ENCODE results near the gene TSPYL1.
A peak's percentile ranks its signal among the peaks of the same experiment; 100 is the strongest.

TSPYL1 gene

GRCh38 chr6:116258520-116258919, 21.2 kb downstream of the TSPYL1 start:
- no peaks in the 10 kb centered on the region for H3K9me3 ChIP-seq (ENCODE audit: control insufficient read depth, insufficient read depth, low read length)
- H3K36me3 ChIP-seq (ENCODE audit: insufficient read depth, low read length): no peaks in the 10 kb centered on the region
- H3K9ac ChIP-seq (ENCODE audit: low read depth, low read length): no peak overlapping the region
- H3K4me1 ChIP-seq (ENCODE audit: insufficient read depth, low read length): no peaks in the 10 kb centered on the region; the same call in 1 of the 2 replicates

DNA sequence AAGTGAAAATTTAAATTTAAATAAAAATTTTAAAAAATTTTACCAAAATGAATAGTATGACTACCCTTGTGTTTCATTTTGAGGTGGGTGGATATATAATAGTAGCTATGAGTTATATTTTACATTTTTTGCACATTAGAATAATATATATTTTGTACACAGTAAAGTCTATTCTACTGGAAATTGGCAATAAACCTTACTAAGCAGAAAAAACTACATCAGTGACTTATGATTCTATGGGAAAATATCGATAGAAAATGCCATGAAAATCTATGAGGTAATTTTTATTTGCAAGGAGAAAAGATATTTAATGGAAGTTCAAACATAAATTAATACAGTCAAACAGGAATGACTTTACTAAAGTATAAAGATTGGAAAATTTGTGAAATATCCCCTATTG, 23.0 kb downstream of the TSPYL1 start:
- H3K36me3 ChIP-seq (ENCODE audit: insufficient read depth, low read length): no peaks in the 10 kb centered on the region
- no peak overlapping the region for H3K9ac ChIP-seq (ENCODE audit: low read depth, low read length)
- peaks cover 14% of the 10 kb centered on the region for H3K4me1 ChIP-seq (ENCODE audit: insufficient read depth, low read length)
- H3K9me3 ChIP-seq (ENCODE audit: control insufficient read depth, insufficient read depth, low read length): no peaks in the 10 kb centered on the region

GRCh38 chr6:116255246-116255800, 24.4 kb downstream of the TSPYL1 start:
- H3K9me3 ChIP-seq (ENCODE audit: control insufficient read depth, insufficient read depth, low read length): no peaks in the 10 kb centered on the region
- 0 out of 2 replicates have a peak overlapping the region, but pooled peaks have one; percentile 1 for H3K9ac ChIP-seq (ENCODE audit: low read depth, low read length)
- no peaks in the 10 kb centered on the region for H3K36me3 ChIP-seq (ENCODE audit: insufficient read depth, low read length)
- H3K4me1 ChIP-seq (ENCODE audit: insufficient read depth, low read length): peaks cover 25% of the 10 kb centered on the region

DNA sequence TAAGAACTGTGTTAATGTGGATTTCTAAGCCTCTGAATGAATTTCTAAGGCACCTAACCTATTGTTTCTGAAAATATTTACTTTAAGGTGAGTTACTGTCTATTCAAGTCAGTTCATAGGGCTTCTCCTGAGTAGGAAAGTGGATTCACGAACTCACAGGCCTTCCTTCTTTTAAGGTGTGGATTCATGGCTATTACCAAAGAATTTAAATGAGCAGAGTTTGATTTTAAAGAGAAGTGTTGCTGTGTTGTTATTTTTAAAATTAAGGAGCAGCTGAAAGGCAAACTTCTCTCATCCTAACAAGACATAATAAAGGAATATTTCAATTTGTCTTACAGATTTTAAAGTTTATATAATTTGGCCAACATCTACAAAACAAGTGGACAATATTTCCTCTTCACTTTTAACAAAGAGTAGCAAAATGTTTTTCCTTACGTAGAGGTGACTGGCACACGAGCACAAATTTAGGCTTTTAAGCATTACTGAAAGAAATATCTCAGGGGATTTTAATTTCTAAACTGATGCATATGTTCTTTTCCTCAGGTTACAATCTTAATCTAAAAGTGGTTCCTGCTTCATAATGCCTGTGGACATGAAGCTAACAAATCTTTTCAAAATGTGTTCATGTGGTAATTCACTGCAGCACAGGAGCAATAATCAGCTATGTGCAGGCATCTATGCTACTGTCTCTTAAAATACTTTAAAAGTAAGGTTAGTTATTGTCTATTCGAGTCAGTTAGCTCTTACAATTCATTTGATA, 25.3 kb downstream of the TSPYL1 start:
- H3K4me1 ChIP-seq (ENCODE audit: insufficient read depth, low read length): peaks cover 25% of the 10 kb centered on the region
- peak overlapping the region; percentile 68 for H3K9ac ChIP-seq (ENCODE audit: low read depth, low read length)
- H3K36me3 ChIP-seq (ENCODE audit: insufficient read depth, low read length): no peaks in the 10 kb centered on the region
- H3K9me3 ChIP-seq (ENCODE audit: control insufficient read depth, insufficient read depth, low read length): no peaks in the 10 kb centered on the region

- H3K9me3 ChIP-seq (ENCODE audit: control insufficient read depth, insufficient read depth, low read length): no peaks in the 10 kb centered on the region
- peaks cover 25% of the 10 kb centered on the region for H3K4me1 ChIP-seq (ENCODE audit: insufficient read depth, low read length)
- H3K36me3 ChIP-seq (ENCODE audit: insufficient read depth, low read length): no peaks in the 10 kb centered on the region
- H3K9ac ChIP-seq (ENCODE audit: low read depth, low read length): peak within 1 kb of the TSS; percentile 68
Observed at GRCh38 chr6:116253505-116254296, 26.0 kb downstream of the TSPYL1 start, which contains the start of gene TSPYL4. Gene TSPYL4 (minus strand): TSS chr6:116254075. CDS start chr6:116254008, 67 bp downstream.

GRCh38 chr6:116253188-116253504, 26.6 kb downstream of the TSPYL1 start:
- Histone ChIP-seq H3K9ac (ENCODE audit: low read depth, low read length) (peak overlapping the region; percentile 68; the same call in 1 of the 2 replicates), H3K4me1 (ENCODE audit: insufficient read depth, low read length) (peaks cover 25% of the 10 kb centered on the region)

GRCh38 chr6:116251568-116252384, 28.0 kb downstream of the TSPYL1 start:
- Histone ChIP-seq H3K36me3 (ENCODE audit: insufficient read depth, low read length) (no peaks in the 10 kb centered on the region), H3K4me1 (ENCODE audit: insufficient read depth, low read length) (peaks cover 25% of the 10 kb centered on the region), H3K9ac (ENCODE audit: low read depth, low read length) (peak overlapping the region; percentile 37; the same call in 1 of the 2 replicates), H3K9me3 (ENCODE audit: control insufficient read depth, insufficient read depth, low read length) (no peaks in the 10 kb centered on the region)

More at GRCh38 chr6:116253188-116253504, 26.6 kb downstream of the TSPYL1 start:
- Histone ChIP-seq H3K36me3 (ENCODE audit: insufficient read depth, low read length) (no peaks in the 10 kb centered on the region), H3K9me3 (ENCODE audit: control insufficient read depth, insufficient read depth, low read length) (no peaks in the 10 kb centered on the region)

- peaks cover 25% of the 10 kb centered on the region for H3K4me1 ChIP-seq (ENCODE audit: insufficient read depth, low read length)
- no peaks in the 10 kb centered on the region for H3K36me3 ChIP-seq (ENCODE audit: insufficient read depth, low read length)
- H3K9me3 ChIP-seq (ENCODE audit: control insufficient read depth, insufficient read depth, low read length): no peaks in the 10 kb centered on the region
- H3K9ac ChIP-seq (ENCODE audit: low read depth, low read length): no peak overlapping the region
Observed at GRCh38 chr6:116248577-116248976, 31.2 kb downstream of the TSPYL1 start.

DNA sequence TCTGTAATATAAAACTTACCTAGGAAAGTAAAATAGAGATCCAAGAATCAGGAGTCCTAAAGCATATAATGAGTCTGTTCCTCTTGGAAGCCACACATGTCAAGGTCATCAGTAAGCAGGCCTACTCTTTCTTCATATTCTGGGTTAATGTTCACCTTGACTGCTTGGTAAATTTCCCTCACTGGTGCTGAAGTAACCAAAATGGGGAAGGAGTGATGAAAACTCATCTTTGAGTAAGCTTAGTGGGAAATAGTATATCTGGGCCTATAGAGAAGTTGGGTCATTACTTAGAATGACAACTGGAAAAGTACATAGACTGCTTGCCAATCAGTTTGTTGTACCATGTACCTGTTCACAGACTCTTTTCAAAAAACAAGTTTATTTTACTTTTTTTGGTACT, 32.4 kb downstream of the TSPYL1 start:
- Histone ChIP-seq H3K9ac (ENCODE audit: low read depth, low read length) (no peak overlapping the region), H3K9me3 (ENCODE audit: control insufficient read depth, insufficient read depth, low read length) (no peaks in the 10 kb centered on the region), H3K36me3 (ENCODE audit: insufficient read depth, low read length) (no peaks in the 10 kb centered on the region), H3K4me1 (ENCODE audit: insufficient read depth, low read length) (peaks cover 17% of the 10 kb centered on the region)

GRCh38 chr6:116246089-116246488, 33.6 kb downstream of the TSPYL1 start:
- H3K9me3 ChIP-seq (ENCODE audit: control insufficient read depth, insufficient read depth, low read length): no peaks in the 10 kb centered on the region
- H3K4me1 ChIP-seq (ENCODE audit: insufficient read depth, low read length): peaks cover 7% of the 10 kb centered on the region
- no peaks in the 10 kb centered on the region for H3K36me3 ChIP-seq (ENCODE audit: insufficient read depth, low read length)
- no peak overlapping the region for H3K9ac ChIP-seq (ENCODE audit: low read depth, low read length)

DNA sequence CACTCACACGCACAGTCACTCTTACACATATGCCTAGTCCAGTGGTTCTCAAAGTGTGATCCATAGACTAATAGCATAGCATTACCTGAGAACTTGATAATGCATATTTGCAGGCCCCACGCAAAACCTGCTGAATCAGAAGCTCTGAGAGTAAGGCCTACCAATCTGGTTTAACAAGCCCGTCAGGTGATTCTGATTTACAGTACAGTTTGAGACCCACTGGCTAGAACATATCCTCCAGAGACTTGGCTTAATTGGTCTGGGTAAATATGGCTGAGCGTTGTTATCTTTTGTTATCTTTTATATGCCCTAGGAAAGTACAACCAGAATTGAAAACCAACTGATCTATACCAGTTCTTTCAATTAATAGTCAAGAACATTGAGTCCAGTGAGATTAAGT, 35.4 kb downstream of the TSPYL1 start:
- Histone ChIP-seq H3K9me3 (ENCODE audit: control insufficient read depth, insufficient read depth, low read length) (no peaks in the 10 kb centered on the region), H3K9ac (ENCODE audit: low read depth, low read length) (no peak overlapping the region), H3K4me1 (ENCODE audit: insufficient read depth, low read length) (no peaks in the 10 kb centered on the region), H3K36me3 (ENCODE audit: insufficient read depth, low read length) (no peaks in the 10 kb centered on the region)

GRCh38 chr6:116239856-116240255, 39.9 kb downstream of the TSPYL1 start:
- Histone ChIP-seq H3K4me1 (ENCODE audit: insufficient read depth, low read length) (no peaks in the 10 kb centered on the region), H3K9me3 (ENCODE audit: control insufficient read depth, insufficient read depth, low read length) (no peaks in the 10 kb centered on the region), H3K9ac (ENCODE audit: low read depth, low read length) (no peak overlapping the region), H3K36me3 (ENCODE audit: insufficient read depth, low read length) (0 out of 2 replicates have a peak, but pooled peaks cover 3% of the 10 kb centered on the region)

- Histone ChIP-seq H3K9me3 (ENCODE audit: control insufficient read depth, insufficient read depth, low read length) (no peaks in the 10 kb centered on the region), H3K36me3 (ENCODE audit: insufficient read depth, low read length) (0 out of 2 replicates have a peak, but pooled peaks cover 3% of the 10 kb centered on the region), H3K9ac (ENCODE audit: low read depth, low read length) (no peak overlapping the region), H3K4me1 (ENCODE audit: insufficient read depth, low read length) (no peaks in the 10 kb centered on the region)
Observed at GRCh38 chr6:116239256-116239655, 40.5 kb downstream of the TSPYL1 start.

- H3K4me1 ChIP-seq (ENCODE audit: insufficient read depth, low read length): no peaks in the 10 kb centered on the region
- H3K9ac ChIP-seq (ENCODE audit: low read depth, low read length): no peak overlapping the region
- H3K9me3 ChIP-seq (ENCODE audit: control insufficient read depth, insufficient read depth, low read length): no peaks in the 10 kb centered on the region
- 0 out of 2 replicates have a peak, but pooled peaks cover 3% of the 10 kb centered on the region for H3K36me3 ChIP-seq (ENCODE audit: insufficient read depth, low read length)
Observed at GRCh38 chr6:116238083-116238482, 41.6 kb downstream of the TSPYL1 start.
